ENCODE results near the gene VEPH1. TPM values are rescaled to one million over a fixed set of nuclear protein-coding genes. Genes with fewer than 3 reads are reported as not detected.
"Not testable (repeated sequence)": the region's sequence is repeated elsewhere in the genome, so short reads cannot be mapped to it uniquely, and the experiment has no call there.

Gene VEPH1
- total and polyA plus RNA-seq, 11 donors: 0.40 to 0.79 (median 0.45) TPM; not detected in 6

GRCh38 chr3:157354254-157354653 lies 149.0 kb downstream of the VEPH1 start:
- WGBS, 4 donors: 88 to 98% (median 94%) methylated on average over 1 of the region's 1 CpG
- no peaks in the 10 kb centered on the region for H3K36me3 ChIP-seq
- no peak for DNase-seq
- no peaks in the 10 kb centered on the region for H3K4me1 ChIP-seq
- TF ChIP-seq POLR2A (IDR thresholded peaks at IDR 0.05) (no peak), CTCF (IDR thresholded peaks at IDR 0.05) (no peak)
- H3K27me3 ChIP-seq: no peaks in the 10 kb centered on the region
- peaks cover 0 to 4% (median 0%) of the 10 kb centered on the region in 12 donors for H3K9me3 ChIP-seq
- ATAC-seq: no peak
- no peak overlapping the region for H3K4me3 ChIP-seq
- H3K27ac ChIP-seq: no peak overlapping the region
- intact Hi-C loops (cut with DNase I): loop anchor here in 6 of 10 donors (5.0 to 10.0 kb wide), 2 partner anchors 147 to 149 kb away; no protein-coding TSS in a partner anchor

DNA sequence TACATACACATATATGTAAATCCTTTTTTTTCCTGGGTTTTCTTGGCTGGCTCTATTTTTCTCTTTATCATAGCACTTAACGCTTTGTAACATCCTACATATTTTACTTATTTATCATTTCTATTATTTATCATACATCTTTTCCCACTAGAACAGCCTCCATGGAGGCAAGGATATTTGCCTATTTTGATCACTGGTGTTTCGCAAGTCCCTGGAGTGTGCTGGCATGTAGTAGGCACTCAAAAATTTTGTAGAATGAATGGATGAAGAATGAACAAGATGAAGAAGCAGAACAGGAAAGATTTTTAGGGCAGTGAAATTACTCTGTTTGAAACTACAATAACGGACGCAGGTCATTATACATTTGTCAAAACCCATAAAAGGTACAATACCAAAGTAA lies 149.6 kb downstream of the VEPH1 start:
- no peak for ATAC-seq
- no peaks in the 10 kb centered on the region for H3K4me1 ChIP-seq
- H3K27ac ChIP-seq: no peak overlapping the region
- peaks cover 0 to 4% (median 0%) of the 10 kb centered on the region in 12 donors for H3K9me3 ChIP-seq
- intact Hi-C loops (cut with DNase I): loop anchor here in 6 of 10 donors (5.0 to 10.0 kb wide), 2 partner anchors 146 to 149 kb away; no protein-coding TSS in a partner anchor
- DNase-seq: no peak
- TF ChIP-seq CTCF (IDR thresholded peaks at IDR 0.05): no peak
- no peak for TF ChIP-seq POLR2A (IDR thresholded peaks at IDR 0.05)
- no peaks in the 10 kb centered on the region for H3K36me3 ChIP-seq
- WGBS, 4 donors: 93 to 95% (median 94%) methylated on average over 4 of the region's 4 CpGs
- H3K4me3 ChIP-seq: no peak overlapping the region
- no peaks in the 10 kb centered on the region for H3K27me3 ChIP-seq

- no peaks in the 10 kb centered on the region for H3K36me3 ChIP-seq
- H3K27me3 ChIP-seq: no peaks in the 10 kb centered on the region
- intact Hi-C loops (cut with DNase I): loop anchor here in 6 of 10 donors (5.0 to 10.0 kb wide), 2 partner anchors 145 to 147 kb away; no protein-coding TSS in a partner anchor
- H3K4me3 ChIP-seq: no peak overlapping the region
- DNase-seq: no peak
- TF ChIP-seq POLR2A (IDR thresholded peaks at IDR 0.05): no peak
- peak in 1 of 12 donors; percentile 40 for TF ChIP-seq CTCF (IDR thresholded peaks at IDR 0.05)
- H3K27ac ChIP-seq: no peak overlapping the region
- no peaks in the 10 kb centered on the region for H3K4me1 ChIP-seq
- H3K9me3 ChIP-seq: peaks cover 0 to 4% (median 0%) of the 10 kb centered on the region in 12 donors
- no peak for ATAC-seq
- WGBS, 4 donors: 89 to 95% (median 91%) methylated on average over 1 of the region's 1 CpG
Measured at GRCh38 chr3:157351981-157352380, 151.2 kb downstream of the VEPH1 start.

DNA sequence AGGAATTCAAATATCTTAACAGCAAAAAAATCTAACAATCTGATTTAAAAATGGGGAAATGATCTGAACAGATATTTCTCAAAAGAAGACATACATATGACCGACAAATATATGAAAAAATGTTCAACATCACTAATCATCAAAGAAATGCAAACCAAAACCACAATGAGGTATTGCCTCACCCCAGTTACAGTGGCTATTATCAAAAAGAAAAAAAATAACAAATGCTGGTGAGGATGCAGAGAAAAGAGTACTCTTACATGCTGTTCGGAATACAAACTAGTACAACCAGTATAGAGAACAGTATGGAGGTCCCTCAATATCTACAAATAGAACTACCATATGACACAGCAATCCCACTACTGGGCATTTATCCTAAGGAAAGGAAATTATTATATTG lies 152.6 kb downstream of the VEPH1 start:
- H3K4me3 ChIP-seq, ATAC-seq, DNase-seq, H3K36me3 ChIP-seq, H3K9me3 ChIP-seq, H3K27ac ChIP-seq, H3K27me3 ChIP-seq, H3K4me1 ChIP-seq: not testable (repeated sequence)
- 89 to 94% (median 90%) methylated on average over 2 of the region's 2 CpGs for WGBS, 4 donors
- intact Hi-C loops (cut with DNase I): loop anchor here in 6 of 10 donors (5.0 to 10.0 kb wide), 2 partner anchors 143 to 146 kb away; no protein-coding TSS in a partner anchor

GRCh38 chr3:157348304-157349075 lies 154.7 kb downstream of the VEPH1 start:
- ATAC-seq; H3K27me3 ChIP-seq; DNase-seq; H3K4me3 ChIP-seq; H3K36me3 ChIP-seq; H3K27ac ChIP-seq; intact Hi-C loops (cut with DNase I); H3K4me1 ChIP-seq; H3K9me3 ChIP-seq: not testable (repeated sequence)
- 67 to 87% (median 75%) methylated on average over 3 of the region's 3 CpGs for WGBS, 4 donors
